K562 (cell line): ENCODE measurements around the gene TEAD3. TPM values are rescaled to one million over a fixed set of nuclear protein-coding genes. Genes with fewer than 3 reads are reported as not detected.

Experiments used
- BCL6 ChIP-seq: fragments of 250-450 bp; sonication (Bioruptor Pico); IDR thresholded peaks from 2 replicates; pipeline ENCODE4 v1.4.0; 2020
- BRF2 ChIP-seq: IDR thresholded peaks from 3 replicates; pipeline ENCODE4 v1.6.1; 2011; ENCODE audit warnings: borderline replicate concordance, mild to moderate bottlenecking; ENCODE audit not compliant: insufficient read length, insufficient read depth
- CBFA2T2 ChIP-seq: fragments of 450-650 bp; conservative IDR thresholded peaks from 2 replicates; pipeline ENCODE4 v1.6.1; 2017; ENCODE audit warnings: mild to moderate bottlenecking
- CREBBP ChIP-seq: IDR thresholded peaks from one replicate; pipeline ENCODE4 v1.6.1; 2012; ENCODE audit warnings: low read depth, mild to moderate bottlenecking, control low read depth, inconsistent platforms, low read length
- CTCFL ChIP-seq: IDR thresholded peaks from 2 replicates; pipeline ENCODE4 v1.6.1; 2011; ENCODE audit warnings: borderline replicate concordance, low read depth, mild to moderate bottlenecking, moderate library complexity, low read length; ENCODE audit not compliant: insufficient read depth, poor library complexity, severe bottlenecking
- ERF ChIP-seq: fragments of 450-650 bp; formaldehyde crosslinking; IDR thresholded peaks from 2 replicates; pipeline ENCODE4 v1.4.0; 2020; ENCODE audit warnings: mild to moderate bottlenecking, mixed read lengths
- ETV5 ChIP-seq: sonication (generic); formaldehyde crosslinking; IDR thresholded peaks from 2 replicates; pipeline ENCODE4 v1.4.0; 2020; ENCODE audit warnings: low read depth, mild to moderate bottlenecking, missing genetic modification reagents
- FOXA3 ChIP-seq, 2 experiments: fragments of 450-650 bp in 1 of 2; sonication (generic) in 1 of 2; formaldehyde crosslinking; IDR thresholded peaks in 1 of 2; conservative IDR thresholded peaks in 1 of 2; 2 replicates each; pipeline versions ENCODE4 v1.4.0 to v1.8.0; 2020 to 2022; ENCODE audit warnings: mild to moderate bottlenecking in 2 of 2, missing genetic modification reagents in 1 of 2
- HDAC1 ChIP-seq, 2 experiments: fragments of 450-650 bp; IDR thresholded peaks; 2 replicates each; pipeline ENCODE4 v1.6.1; 2016 to 2017; ENCODE audit warnings: inconsistent platforms in 1 of 2, mild to moderate bottlenecking in 1 of 2, moderate library complexity in 1 of 2
- HNRNPUL1 ChIP-seq: fragments of 200-400 bp; formaldehyde crosslinking; IDR thresholded peaks from 2 replicates; pipeline ENCODE4 v1.6.1; 2017; ENCODE audit warnings: low read length
- MTA3 ChIP-seq: fragments of 450-650 bp; formaldehyde crosslinking; IDR thresholded peaks from 2 replicates; pipeline ENCODE4 v1.6.1; 2017; ENCODE audit warnings: mild to moderate bottlenecking, borderline replicate concordance
- NR1H2 ChIP-seq: sonication (generic); formaldehyde crosslinking; IDR thresholded peaks from 2 replicates; pipeline ENCODE4 v1.4.0; 2020; ENCODE audit warnings: mild to moderate bottlenecking, missing genetic modification reagents
- RBFOX2 ChIP-seq: fragments of 200-400 bp; formaldehyde crosslinking; IDR thresholded peaks from 2 replicates; pipeline ENCODE4 v1.6.1; 2017; ENCODE audit warnings: low read depth, mild to moderate bottlenecking, low read length, moderate library complexity
- SNRNP70 ChIP-seq: fragments of 200-400 bp; formaldehyde crosslinking; optimal IDR thresholded peaks from 2 replicates; pipeline ENCODE3; 2017; ENCODE audit warnings: low read depth, low read length
- SRF ChIP-seq, 2 experiments: fragments of 250-450, 450-650 bp in 1 of 2; sonication (Bioruptor Pico) in 1 of 2; sonication (generic) in 1 of 2; formaldehyde crosslinking; IDR thresholded peaks; 2 replicates each; pipeline versions ENCODE4 v1.5.0 to v1.5.1; 2020 to 2022; ENCODE audit warnings: mild to moderate bottlenecking in 1 of 2, missing genetic modification reagents in 1 of 2
- STAT5B ChIP-seq: fragments of 250-450 bp; sonication (Bioruptor Pico); IDR thresholded peaks from 2 replicates; pipeline ENCODE4 v1.8.0; 2021; ENCODE audit warnings: mild to moderate bottlenecking, inconsistent platforms
- TAL1 ChIP-seq: fragments of 450-650 bp; IDR thresholded peaks from 2 replicates; pipeline ENCODE4 v1.6.1; 2016; ENCODE audit warnings: mild to moderate bottlenecking
- TARDBP ChIP-seq: fragments of 450-650 bp; IDR thresholded peaks from 2 replicates; pipeline ENCODE4 v1.6.1; 2016
- TEAD1 ChIP-seq, 2 experiments: fragments of 450-650 bp in 1 of 2; sonication (generic) in 1 of 2; formaldehyde crosslinking; IDR thresholded peaks; 2 replicates each; pipeline versions ENCODE4 v1.4.0 to v1.8.0; 2020 to 2022; ENCODE audit warnings: mild to moderate bottlenecking in 2 of 2, missing genetic modification reagents in 1 of 2
- TFAP4 ChIP-seq: sonication (generic); formaldehyde crosslinking; IDR thresholded peaks from 2 replicates; pipeline ENCODE4 v1.8.0; 2022; ENCODE audit warnings: missing genetic modification reagents, mild to moderate bottlenecking, moderate library complexity, borderline replicate concordance
- ZC3H8 ChIP-seq: fragments of 450-650 bp; IDR thresholded peaks from 2 replicates; pipeline ENCODE4 v1.6.1; 2017
- polyA plus RNA-seq, 8 experiments: library from polyadenylated mRNA; depleted of rRNA in 4 of 8; stranded (reverse) in 5 of 8; unstranded in 3 of 8; fragments of >200 nt; fragmentation: Nextera tagmentation in 2 of 8; fragmentation: Illumina TruSeq in 1 of 8; extraction: Ambion mirVana in 2 of 8; extraction: Trizol in 1 of 8; gene quantifications; 2 replicates each; pipeline versions ENCODE4 v1.2.1 to v1.2.3, GENCODE V29; 2011 to 2014; ENCODE audit warnings: inconsistent platforms in 1 of 8, missing spikeins in 1 of 8
- total RNA-seq, 7 experiments: library from RNA; depleted of rRNA in 6 of 7; stranded (reverse); fragments of >200 nt in 6 of 7; fragmentation: Illumina TruSeq in 2 of 7; extraction: Trizol in 2 of 7; gene quantifications; 2 replicates each; pipeline versions ENCODE4 v1.2.1 to v1.2.3, GENCODE V29; 2011 to 2021; ENCODE audit warnings: low replicate concordance in 1 of 7
- TF ChIP-seq, protein P1 (sequence below): fragments of 450-650 bp; formaldehyde crosslinking; IDR thresholded peaks from 2 replicates; pipeline ENCODE4 v1.4.0; 2022; ENCODE audit warnings: missing genetic modification characterization

Gene TEAD3
- total and polyA plus RNA-seq, 9 of the 15 experiments (the other 6 are each of a cell fraction or from before 2014, with no cell fraction given) = 0.63 to 13.2 (median 3.3) TPM

- peak; percentile 43; the same call in 1 of the 2 replicates for TF ChIP-seq TFAP4 (CRISPR knock-in tag)
- peak in 1 of 2 experiments; percentile 65; a peak in 2 of 4 replicates for TF ChIP-seq FOXA3 (CRISPR knock-in tag; conservative IDR thresholded peaks at IDR 0.05 in 1 of 2, IDR thresholded peaks at IDR 0.05 in 1 of 2)
- TF ChIP-seq SRF (CRISPR knock-in tag; IDR thresholded peaks at IDR 0.05) = 0 out of 4 replicates have a peak, but pooled peaks of 1 of the 2 experiments have one; percentile 3
- no peak for TF ChIP-seq TARDBP
- no peak for TF ChIP-seq HNRNPUL1
- TF ChIP-seq TEAD1 (CRISPR knock-in tag; IDR thresholded peaks at IDR 0.05) = peak in 1 of 2 experiments; percentile 72; a peak in 1 of 4 replicates
- TF ChIP-seq NR1H2 (CRISPR knock-in tag) = 0 out of 2 replicates have a peak, but pooled peaks have one; percentile 79
- no peak for TF ChIP-seq STAT5B (CRISPR knock-in tag)
- 0 out of 2 replicates have a peak, but pooled peaks have one; percentile 11 for TF ChIP-seq ERF (CRISPR knock-in tag)
- TF ChIP-seq BRF2 = no peak
- TF ChIP-seq CREBBP = no peak
- peak; percentile 58 for TF ChIP-seq SNRNP70
- TF ChIP-seq RBFOX2 = peak; percentile 49
- no peak for TF ChIP-seq BCL6 (CRISPR knock-in tag)
- 0 out of 2 replicates have a peak, but pooled peaks have one; percentile 11 for TF ChIP-seq MTA3
- TF ChIP-seq, protein P1, sequence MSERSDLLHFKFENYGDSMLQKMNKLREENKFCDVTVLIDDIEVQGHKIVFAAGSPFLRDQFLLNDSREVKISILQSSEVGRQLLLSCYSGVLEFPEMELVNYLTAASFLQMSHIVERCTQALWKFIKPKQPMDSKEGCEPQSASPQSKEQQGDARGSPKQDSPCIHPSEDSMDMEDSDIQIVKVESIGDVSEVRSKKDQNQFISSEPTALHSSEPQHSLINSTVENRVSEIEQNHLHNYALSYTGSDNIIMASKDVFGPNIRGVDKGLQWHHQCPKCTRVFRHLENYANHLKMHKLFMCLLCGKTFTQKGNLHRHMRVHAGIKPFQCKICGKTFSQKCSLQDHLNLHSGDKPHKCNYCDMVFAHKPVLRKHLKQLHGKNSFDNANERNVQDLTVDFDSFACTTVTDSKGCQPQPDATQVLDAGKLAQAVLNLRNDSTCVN (CRISPR knock-in tag) = no peak
- TF ChIP-seq CBFA2T2 = peak; percentile 33; the same call in 1 of the 2 replicates
- 0 out of 2 replicates have a peak, but pooled peaks have one; percentile 59 for TF ChIP-seq ETV5 (CRISPR knock-in tag)
- TF ChIP-seq HDAC1 (IDR thresholded peaks at IDR 0.05) = 0 out of 4 replicates have a peak, but pooled peaks of 1 of the 2 experiments have one; percentile 38
- TF ChIP-seq CTCFL = no peak
- no peak for TF ChIP-seq ZC3H8
- no peak for TF ChIP-seq TAL1
Measured at GRCh38 chr6:35469751-35470662, 26.9 kb downstream of the TEAD3 start (continued).
